NCI-H748 treated with DMSO at 0.1 percent for 48 hours (cell line): ENCODE measurements around the gene CASTOR2.
"Not testable (repeated sequence)": the region's sequence is repeated elsewhere in the genome, so short reads cannot be mapped to it uniquely, and the experiment has no call there.

Experiments used
- DNase-seq: peaks from one replicate; lab custom pipeline; 2025; lab: John Stamatoyannopoulos, UW

The CASTOR2 gene

GRCh38 chr7:75054744-75055143 is 90.2 kb downstream of the CASTOR2 start:
- no peak for DNase-seq

GRCh38 chr7:75055155-75055554 is 90.7 kb downstream of the CASTOR2 start:
- DNase-seq = no peak

- DNase-seq = no peak
Measured at GRCh38 chr7:75055830-75056772, 91.6 kb downstream of the CASTOR2 start.

GRCh38 chr7:75058406-75058805 is 93.9 kb downstream of the CASTOR2 start:
- DNase-seq = no peak

- DNase-seq = no peak
Measured at GRCh38 chr7:75064291-75064690, 99.8 kb downstream of the CASTOR2 start.

- no peak for DNase-seq
Measured at GRCh38 chr7:75064801-75065200, 100.3 kb downstream of the CASTOR2 start.

- no peak for DNase-seq
Measured at GRCh38 chr7:75066521-75066920, 102.0 kb downstream of the CASTOR2 start.

- peak; percentile 38 for DNase-seq
Measured at GRCh38 chr7:75072981-75073283, 108.4 kb downstream of the CASTOR2 start.

- not testable (repeated sequence) for DNase-seq
Measured at GRCh38 chr7:75074262-75074641, 109.7 kb downstream of the CASTOR2 start.
